NCI-H2196 treated with DMSO at 0.1 percent for 48 hours (cell line): ENCODE measurements around the gene IPCEF1.

ENCODE experiments used
- DNase-seq: peaks from one replicate; lab custom pipeline; 2025; ENCODE audit not compliant: unreplicated experiment; lab: John Stamatoyannopoulos, UW

IPCEF1 gene

GRCh38 chr6:154117485-154117884 lies 239.1 kb downstream of the IPCEF1 start:
- no peak for DNase-seq

GRCh38 chr6:154113392-154113791 lies 243.2 kb downstream of the IPCEF1 start:
- DNase-seq = no peak

GRCh38 chr6:154112181-154112809 lies 244.3 kb downstream of the IPCEF1 start:
- no peak for DNase-seq

DNA sequence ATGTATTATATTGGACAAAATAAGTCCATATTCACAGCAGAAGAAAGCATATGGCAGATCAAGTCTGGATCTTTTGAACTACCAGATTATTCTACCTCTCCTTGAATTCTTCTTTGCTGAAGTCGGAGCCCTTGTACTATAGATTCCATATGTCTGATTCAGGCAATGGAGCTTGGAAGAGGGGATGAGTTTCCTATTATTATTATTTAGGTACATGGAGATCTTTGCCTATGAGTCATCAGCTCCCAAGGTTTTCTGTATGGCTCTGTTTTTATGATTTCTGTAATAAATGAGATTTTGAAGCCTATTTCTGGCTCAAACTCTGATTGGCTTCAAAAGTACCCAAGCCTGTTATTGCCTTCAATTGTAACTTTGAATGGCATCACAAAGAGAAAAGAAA lies 245.6 kb downstream of the IPCEF1 start:
- DNase-seq = no peak

DNA sequence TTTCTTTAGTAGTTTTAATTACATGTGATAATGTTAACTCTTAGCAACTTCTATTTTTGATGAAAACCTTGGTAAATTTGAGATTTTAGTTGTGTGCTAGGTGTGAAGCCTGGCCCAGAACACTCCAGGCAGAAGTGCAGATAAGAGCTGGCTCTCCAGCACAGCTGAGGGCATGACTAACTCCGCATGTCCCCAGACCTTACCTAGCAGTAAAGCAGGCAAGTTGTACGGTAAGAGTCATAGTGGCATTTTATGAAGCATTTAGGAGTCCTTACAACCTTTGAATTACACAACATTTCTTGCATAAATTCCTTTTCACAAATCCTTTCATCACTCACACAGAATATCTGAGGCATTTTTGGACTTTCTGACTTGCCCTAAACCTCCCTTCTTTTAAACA lies 250.4 kb downstream of the IPCEF1 start:
- no peak for DNase-seq
